ENCODE results near the gene SPAST.
"Not testable (repeated sequence)": the region's sequence is repeated elsewhere in the genome, so short reads cannot be mapped to it uniquely, and the experiment has no call there.

SPAST gene, protein sequence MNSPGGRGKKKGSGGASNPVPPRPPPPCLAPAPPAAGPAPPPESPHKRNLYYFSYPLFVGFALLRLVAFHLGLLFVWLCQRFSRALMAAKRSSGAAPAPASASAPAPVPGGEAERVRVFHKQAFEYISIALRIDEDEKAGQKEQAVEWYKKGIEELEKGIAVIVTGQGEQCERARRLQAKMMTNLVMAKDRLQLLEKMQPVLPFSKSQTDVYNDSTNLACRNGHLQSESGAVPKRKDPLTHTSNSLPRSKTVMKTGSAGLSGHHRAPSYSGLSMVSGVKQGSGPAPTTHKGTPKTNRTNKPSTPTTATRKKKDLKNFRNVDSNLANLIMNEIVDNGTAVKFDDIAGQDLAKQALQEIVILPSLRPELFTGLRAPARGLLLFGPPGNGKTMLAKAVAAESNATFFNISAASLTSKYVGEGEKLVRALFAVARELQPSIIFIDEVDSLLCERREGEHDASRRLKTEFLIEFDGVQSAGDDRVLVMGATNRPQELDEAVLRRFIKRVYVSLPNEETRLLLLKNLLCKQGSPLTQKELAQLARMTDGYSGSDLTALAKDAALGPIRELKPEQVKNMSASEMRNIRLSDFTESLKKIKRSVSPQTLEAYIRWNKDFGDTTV

DNA sequence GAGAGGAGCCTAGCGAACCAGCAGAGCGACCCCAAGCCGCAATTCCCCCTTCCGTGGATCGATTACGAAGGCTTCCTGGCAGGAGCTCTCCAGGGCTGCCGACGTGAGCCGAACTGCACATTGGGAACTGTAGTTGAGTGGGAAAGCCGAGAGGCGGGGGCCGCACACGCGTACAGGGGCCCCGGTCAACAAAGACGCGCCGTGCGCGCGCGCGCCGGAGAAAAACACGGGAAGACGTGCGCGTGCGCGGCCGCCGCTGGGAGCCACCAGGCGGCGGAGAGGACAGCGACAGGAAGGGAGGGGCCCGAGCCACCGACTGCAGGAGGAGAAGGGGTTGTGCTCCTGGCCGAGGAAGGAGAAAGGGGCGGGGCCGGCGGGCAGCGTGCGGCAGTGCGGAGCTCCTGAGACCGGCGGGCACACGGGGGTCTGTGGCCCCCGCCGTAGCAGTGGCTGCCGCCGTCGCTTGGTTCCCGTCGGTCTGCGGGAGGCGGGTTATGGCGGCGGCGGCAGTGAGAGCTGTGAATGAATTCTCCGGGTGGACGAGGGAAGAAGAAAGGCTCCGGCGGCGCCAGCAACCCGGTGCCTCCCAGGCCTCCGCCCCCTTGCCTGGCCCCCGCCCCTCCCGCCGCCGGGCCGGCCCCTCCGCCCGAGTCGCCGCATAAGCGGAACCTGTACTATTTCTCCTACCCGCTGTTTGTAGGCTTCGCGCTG is at the start of gene SPAST:
Gene SPAST, plus strand, starts transcription at position 247 of the 711 bp plus-strand sequence. Its CDS starts 276 bp downstream, at position 523.
- DNase-seq (ENCODE audit: low read depth), result peak; percentile 93

DNA sequence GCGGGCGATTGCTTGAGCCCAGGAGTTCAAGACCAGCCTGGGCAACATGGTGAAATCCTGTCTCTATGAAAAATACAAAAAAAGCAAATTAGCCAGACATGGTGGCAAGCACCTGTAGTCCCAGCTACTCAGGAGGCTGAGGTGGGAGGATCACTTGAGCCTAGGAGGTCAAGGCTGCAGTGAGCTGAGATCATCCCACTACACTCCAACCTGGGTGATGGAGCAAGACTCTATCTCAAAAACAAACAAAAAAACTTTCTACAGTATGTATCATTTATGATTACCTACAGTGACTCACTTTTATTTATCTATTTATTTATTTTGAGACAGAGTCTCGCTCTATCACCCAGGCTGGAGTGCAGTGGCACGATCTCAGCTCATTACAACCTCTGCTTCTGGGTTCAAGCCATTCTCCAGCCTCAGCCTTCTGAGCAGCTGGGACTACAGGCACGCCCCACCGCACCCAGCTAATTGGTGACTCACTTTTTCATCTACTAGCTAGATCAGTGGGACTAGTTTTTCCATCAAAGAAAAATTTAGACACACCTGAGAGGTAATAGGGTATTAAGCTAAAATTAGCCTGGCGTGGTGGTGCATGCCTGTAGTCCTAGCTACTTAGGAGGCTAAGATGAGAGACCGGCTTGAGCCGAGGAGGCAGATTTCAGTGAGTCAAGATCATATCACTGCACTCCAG is 44.4 kb upstream of the SPAST start:
- not testable (repeated sequence) for DNase-seq (ENCODE audit: low read depth)

DNA sequence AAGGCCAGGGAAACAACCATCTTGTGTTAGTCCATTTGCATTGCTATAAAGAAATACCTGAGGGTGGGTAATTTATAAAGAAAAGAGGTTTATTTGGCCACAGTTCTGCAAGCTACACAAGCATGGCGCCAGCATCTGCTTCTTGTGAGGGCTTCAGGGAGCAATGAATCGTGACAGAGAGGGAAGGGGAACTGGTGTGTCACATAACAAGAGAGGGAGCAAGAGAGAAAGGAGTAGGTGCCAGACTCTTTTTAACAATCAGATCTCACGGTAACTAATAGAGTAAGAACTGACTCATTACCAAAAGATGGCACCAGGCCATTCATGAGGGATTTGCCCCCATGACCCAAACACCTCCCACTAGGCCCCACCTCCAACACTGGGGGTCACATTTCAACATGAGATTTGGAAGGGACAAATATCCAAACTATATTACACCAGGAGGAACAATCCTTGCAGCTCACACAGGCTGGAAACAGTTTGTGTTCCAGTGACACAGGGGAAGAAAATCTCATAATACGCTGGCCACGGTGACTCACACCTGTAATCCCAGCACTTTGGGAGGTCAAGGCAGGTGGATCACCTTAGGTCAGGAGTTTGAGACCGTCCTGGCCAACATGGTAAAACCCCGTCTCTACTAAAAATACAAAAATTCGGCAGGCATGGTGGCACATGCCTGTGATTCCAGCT is 29.0 kb upstream of the SPAST start:
- DNase-seq (ENCODE audit: low read depth), result not testable (repeated sequence)

DNA sequence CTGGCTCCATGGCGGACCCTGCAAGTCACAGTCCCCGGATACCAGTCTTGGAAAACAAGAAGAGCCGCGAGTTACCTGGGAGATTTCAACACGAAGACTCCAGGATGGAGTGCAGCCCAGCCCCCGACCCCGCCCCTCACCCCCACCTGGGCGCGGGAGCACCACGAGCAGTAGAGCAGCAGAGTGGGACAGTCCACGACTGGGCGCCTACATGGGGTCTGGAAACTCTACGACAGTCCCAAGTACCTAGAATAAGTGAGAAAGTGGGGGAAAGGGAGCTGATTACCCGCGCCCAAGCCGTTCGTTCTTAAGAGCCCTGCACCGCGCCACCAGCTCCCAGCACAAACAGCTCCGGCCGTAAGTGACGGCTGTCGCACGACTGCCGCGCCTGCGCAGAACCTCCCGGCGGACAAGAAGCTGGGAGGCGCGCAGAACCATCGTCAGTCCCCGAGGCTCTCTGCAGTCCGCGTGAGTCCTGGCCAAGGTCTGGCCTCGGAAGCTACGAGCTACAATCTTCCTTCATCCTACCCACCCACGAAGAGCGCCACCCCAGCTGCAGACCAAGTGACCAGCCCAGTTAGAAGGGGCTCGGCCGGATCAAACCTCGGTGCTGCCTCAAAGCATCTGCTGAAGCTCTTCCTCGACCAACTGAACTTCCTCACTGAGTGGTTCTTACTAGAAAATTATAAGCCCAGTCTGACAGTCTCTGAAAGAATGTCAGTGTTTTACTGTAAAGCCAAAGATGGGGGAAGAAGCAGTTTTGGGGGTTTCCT is 23.7 kb upstream of the SPAST start, which contains the start of gene DPY30:
Gene DPY30, minus strand, starts transcription at position 359 of the 773 bp plus-strand sequence. Its CDS starts 349 bp downstream, at position 10.
- peak; percentile 80 for DNase-seq (ENCODE audit: low read depth)

DNA sequence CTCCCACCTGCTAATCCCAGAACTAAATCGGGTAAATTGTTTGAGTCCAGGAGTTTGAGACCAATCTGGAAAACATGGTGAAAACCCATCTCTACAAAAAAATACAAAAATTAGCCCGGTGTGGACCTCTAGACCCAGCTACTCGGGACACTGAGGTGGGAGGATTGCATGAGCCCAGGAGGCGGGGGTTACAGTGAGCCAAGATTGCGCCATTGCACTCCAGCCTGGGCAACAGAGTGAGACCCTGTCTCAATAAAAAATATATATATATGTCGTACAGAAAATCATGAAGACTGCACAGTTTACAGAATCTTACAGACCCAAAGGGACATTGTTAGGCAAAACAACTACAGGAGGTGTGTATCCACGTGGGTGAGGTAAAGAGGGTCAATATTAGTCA is 19.8 kb upstream of the SPAST start:
- DNase-seq (ENCODE audit: low read depth), result no peak

DNA sequence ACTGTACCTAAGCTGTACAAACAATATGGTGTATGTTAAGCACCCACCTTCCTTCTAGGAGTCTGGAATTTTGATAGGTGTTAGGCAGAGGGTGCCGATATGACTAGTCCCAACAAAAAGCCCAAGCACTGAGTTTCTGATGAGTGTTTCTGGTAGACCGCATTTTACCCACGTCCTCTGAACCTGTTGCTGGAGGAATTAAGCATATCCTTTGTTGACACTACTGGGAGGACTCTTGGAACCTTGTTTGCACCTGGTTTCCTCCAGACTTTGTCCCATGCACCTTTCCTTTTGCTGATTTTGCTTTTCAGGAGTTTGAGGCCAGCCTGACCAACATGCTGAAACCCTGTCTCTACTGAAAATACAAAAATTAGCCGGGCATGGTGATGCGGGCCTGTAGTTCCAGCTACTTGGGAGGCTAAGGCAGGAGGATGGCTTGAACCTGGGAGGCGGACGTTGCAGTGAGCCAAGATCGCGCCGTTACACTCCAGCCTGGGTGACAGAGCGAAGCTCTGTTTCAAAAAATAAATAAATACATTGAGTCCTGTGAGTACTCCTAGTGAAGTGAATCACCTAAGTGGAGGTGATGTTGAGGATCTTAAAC is 11.4 kb upstream of the SPAST start:
- no peak for DNase-seq (ENCODE audit: low read depth)

DNA sequence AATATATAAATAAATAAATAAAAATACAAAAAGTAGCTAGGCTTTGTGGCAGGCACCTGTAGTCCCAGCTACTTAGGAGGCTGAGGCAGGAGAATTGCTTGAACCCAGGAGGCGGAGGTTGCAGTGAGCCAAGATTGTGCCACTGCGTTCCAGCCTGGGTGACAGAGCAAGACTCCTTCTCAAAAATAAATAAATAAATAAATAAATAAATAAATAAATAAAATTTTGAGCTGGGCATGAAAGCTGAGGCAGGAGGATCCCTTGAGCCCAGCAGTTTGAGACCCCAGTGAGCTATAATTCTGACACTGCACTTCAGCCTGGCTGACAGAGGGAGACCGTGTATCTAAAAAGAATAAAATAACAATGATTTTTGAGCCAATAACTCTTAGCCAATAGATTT is 8.8 kb upstream of the SPAST start:
- not testable (repeated sequence) for DNase-seq (ENCODE audit: low read depth)

DNA sequence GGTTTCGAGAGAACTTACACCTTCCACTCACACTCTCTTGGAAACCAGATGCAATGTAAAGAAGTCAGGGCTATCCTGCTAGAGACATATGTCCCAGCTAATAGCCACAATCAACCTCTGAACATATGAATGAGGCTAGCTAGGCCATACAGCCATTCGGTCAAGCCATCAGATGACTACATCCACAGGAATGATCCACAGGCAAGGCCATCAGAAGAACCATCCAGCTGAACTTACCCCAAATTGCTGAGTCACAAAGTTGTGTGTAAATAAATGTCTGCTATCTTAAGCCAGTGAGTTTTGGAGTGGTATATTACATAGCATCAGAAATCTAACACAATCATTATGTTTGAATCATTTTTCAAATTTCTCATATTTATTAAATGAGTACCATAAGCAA is 5.2 kb upstream of the SPAST start:
- DNase-seq (ENCODE audit: low read depth), result no peak

DNA sequence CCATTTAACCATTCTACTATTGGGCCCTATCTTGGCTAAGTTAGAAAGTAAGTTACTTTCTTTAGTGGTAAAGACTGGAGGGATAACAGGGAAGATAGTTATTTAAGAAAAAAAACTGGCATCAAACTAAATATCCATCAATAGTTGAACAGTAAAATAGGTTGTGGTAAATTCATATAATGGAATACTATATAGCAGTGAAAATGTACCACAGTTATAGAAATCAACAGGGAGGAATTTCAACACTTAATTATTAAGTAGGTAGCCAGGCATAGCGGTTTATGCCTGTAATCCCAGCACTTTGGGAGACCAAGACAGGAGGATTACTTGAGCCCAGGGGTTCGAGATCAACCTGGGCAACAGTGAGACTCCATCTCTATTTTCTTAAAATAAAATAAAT is 3.1 kb upstream of the SPAST start:
- DNase-seq (ENCODE audit: low read depth), result no peak

DNA sequence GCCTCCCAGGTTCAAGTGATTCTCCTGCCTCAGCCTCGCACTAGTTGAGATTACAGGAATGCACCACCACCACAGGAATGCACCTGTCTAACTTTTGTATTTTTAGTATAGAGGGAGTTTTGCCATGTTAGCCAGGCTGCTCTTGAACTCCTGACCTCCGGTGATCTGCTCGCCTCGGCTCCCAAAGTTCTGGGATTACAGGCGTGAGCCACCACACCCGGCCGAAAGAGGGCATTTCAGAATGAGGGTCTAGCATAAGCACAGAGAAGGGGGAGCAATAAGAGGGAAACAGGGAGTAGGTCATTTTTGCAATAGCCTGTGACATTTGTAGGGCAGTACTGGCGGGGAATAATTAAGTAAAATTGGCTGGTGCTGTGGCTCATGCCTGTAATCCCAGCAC is 1.9 kb upstream of the SPAST start:
- DNase-seq (ENCODE audit: low read depth), result no peak

DNA sequence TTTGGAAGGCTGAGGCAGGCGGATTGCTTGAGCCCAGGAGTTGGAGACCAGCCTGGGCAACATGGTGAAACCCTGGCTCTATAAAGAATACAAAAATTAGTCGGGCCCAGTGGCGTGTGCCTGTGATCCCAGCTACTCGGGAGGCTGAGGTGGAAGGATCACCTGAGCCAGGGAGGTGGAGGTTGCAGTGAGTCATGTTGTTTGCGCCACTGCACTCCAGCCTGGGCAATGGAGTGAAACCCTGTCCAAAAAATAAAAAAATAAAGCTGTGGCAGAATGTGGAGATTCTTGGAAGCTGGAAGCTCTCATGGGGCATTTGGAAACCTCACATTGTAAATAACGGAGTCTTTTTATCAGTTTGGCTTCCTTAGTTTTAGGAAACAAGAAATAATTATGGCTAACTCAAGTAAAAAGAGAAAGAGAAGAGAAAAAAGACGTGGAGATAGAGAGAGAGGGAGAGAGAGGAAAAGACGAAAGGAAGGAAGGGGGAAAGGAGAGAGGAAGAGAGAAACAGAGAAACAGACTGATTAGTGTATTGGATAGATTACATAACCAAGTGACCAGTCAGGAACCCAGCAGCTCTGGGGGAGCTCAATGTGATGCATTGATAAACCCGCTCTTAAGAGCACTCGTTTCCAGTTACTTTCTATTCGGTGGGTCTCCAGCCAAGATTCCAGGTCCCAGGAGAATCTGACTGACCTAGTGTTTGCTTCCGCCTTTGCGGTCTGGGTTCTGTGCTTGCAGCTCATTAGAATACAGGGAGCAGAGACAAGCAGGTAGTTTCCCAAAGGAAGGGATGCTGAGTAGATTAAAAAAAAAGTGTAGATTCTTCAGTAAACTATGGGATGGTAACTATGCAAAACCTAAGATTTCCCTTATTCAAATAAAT is 1.1 kb upstream of the SPAST start:
- DNase-seq (ENCODE audit: low read depth), result no peak

DNA sequence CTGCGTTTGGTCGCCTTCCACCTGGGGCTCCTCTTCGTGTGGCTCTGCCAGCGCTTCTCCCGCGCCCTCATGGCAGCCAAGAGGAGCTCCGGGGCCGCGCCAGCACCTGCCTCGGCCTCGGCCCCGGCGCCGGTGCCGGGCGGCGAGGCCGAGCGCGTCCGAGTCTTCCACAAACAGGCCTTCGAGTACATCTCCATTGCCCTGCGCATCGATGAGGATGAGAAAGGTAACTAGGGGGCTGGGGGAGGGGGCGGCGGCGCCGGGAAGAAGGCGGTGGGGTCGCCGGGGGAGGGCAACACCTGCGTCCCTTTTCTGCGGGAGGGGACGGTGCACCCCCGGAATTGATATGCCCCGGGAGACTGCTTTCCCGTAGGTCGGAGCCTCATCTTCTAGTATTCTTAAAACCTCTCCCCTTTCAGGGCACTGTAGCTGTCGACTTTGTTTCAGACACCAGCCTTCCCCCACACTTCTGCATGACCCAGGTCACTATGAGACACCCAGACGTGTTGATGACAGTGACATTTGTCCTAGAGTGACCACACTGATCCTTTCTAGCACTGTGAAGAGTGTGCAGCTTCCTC is 755 bp downstream of the SPAST start:
- DNase-seq (ENCODE audit: low read depth), result no peak

DNA sequence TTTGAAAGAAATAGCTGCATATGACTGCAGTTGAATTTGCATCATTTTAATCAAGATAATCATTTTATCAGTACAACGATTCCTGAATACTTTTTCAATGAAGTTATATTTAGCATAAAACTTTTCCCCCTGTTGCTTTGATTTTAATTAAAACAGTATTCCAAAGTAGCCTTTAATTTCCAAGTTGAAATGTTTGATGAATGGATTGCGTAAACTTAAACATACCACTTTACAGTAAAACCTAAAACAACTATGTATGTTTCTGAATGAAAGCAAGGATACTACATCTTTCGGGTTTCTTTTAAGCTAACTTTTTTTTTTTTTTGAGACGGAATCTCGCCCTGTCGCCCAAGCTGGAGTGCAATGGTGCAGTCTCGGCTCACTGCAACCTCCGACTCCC is 1.4 kb downstream of the SPAST start:
- no peak for DNase-seq (ENCODE audit: low read depth)

DNA sequence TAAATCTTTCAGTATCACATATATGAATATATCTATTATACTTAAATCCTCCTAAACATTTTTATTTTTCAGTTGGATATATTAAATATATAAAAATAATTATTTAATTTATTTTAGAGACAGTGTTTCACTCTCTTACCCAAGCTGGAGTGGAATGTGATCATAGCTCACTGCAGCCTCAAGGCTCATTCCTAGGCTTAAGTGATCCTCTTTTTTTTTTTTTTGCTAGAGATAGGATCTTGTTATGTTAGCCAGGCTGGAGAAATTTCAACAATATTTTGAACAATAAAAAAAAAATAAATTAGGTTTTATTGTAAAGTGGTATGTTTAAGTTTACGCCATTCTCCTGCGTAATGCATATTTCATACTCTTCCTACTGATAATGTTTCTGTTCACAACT is 4.2 kb downstream of the SPAST start:
- DNase-seq (ENCODE audit: low read depth), result no peak

DNA sequence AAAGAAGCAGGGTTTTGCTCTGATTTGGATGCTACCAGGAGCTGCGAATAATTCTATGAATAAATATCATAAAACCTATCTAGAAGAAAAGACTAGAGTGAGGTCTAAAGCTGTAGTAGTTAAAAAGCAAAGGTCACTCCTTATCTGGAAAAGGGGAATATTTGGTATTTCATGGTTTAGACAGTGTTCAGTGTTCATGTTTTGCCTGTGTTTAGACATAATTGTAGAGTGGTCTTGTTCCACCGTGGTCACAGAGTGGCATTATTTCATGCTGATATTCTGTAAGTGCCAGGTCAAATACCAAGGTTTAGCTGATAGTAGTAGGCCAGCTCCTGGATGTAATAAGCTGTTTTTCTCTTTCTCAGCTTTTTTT is 10.8 kb downstream of the SPAST start:
- no peak for DNase-seq (ENCODE audit: low read depth)

DNA sequence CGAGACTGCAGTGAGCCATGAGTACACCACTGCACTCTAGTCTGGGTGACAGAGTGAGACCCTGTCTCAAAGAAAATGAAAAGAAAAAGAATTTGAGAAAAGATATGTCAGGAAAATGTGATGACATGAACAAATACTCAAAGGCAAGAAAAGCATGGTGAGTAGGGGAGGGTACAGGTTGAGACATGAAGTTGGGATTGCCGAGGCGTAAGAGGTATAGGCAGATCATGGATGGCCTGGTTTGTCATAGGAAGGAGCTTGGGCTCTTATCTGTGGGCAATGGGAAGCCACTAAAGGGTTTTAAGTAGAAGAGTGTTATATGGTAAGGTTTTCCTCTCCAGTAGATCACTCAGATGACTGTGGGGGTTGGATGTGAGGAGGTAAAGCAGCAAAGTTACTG is 32.3 kb downstream of the SPAST start:
- no peak for DNase-seq (ENCODE audit: low read depth)

DNA sequence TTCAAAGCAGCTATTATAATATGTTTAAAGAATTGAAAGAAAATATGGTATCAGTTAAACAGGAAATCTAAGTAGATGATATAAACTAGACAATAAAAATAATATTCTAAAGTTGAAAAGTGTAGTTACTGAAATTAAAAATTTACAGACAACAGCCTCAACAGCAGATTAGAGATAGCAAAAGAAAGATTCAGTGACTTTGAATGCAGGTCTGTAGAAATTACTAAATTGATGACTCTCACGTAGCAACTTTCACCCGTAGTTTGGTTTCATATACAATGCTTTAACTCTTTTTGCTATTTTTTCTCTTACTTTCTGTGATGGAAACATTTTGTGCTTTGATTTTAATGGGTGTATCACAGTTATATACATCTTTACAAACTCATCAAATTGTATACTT is 44.8 kb downstream of the SPAST start:
- DNase-seq (ENCODE audit: low read depth), result no peak

DNA sequence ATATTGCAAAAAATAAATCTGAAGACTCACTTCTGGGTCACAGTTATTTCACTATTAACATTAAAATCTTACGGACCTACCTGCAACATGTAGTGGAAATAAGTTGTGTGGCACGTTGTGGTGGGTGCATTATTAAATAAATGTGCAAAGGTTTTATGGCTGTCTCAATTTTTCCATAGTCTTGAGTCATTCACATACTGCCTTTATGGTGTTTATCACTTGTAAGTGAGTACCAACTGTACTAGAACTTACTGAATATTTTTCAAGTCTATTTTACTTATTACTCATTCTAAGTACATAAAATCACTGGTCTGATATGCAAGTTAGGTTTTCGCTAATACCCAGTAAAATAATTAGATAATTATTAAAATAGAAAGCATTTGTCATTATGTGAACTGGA is 54.7 kb downstream of the SPAST start:
- no peak for DNase-seq (ENCODE audit: low read depth)

DNA sequence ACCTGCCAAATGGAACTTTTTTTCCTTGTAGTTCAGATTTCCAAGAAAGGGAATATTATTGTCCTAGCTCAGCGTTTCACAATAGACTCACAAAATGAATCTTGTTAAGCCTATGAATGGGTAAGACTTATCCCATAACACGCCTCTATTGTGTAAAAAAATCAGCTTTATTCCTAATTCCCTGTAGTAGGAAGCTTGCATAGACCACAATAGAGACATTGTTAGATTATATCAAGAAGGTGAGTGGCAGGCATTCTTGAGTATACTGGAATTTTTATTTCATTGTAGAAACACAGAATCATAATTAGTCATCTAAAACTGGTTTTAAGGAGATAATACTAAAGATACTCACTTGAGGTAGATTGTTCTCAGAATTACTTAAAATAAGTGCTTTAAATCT is 55.8 kb downstream of the SPAST start:
- no peak for DNase-seq (ENCODE audit: low read depth)
